OCI-LY3 (cell line): Measurements from ENCODE around the gene ACP7.

Experiments
- EZH2phosphoT487 ChIP-seq: fragments of 200-600 bp; shearing (Covaris generic); IDR thresholded peaks from 2 replicates; pipeline ENCODE4 v1.6.1; 2018; ENCODE audit warnings: antibody characterized with exemption, mixed run types, low read depth
- TF ChIP-seq, protein P1 (sequence below): fragments of 200-600, 300-600 bp; sonication (generic); IDR thresholded peaks from 2 replicates; pipeline ENCODE4 v1.5.1; 2014; ENCODE audit warnings: antibody characterized with exemption, low read length, low read depth

DNA sequence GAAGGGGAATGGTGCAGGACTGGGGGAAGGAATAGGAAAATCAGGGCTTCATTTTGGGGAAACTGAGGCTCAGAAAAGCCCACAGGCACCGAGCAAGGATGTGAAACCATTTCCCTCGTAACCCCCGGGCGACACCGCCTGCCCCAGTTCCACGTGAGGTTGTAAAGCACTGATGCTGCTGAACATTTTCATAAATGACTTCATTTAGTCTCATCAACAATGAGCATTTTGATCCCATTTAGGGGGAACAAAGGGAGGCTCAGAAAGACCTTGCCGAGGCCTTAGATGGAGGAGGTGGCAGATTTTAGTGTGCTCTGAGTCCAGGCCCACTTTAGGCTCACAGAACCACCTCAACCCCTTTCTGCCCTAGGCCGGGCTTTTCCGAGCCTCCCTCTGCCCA is 31.3 kb upstream of the ACP7 start:
- TF ChIP-seq, protein P1, sequence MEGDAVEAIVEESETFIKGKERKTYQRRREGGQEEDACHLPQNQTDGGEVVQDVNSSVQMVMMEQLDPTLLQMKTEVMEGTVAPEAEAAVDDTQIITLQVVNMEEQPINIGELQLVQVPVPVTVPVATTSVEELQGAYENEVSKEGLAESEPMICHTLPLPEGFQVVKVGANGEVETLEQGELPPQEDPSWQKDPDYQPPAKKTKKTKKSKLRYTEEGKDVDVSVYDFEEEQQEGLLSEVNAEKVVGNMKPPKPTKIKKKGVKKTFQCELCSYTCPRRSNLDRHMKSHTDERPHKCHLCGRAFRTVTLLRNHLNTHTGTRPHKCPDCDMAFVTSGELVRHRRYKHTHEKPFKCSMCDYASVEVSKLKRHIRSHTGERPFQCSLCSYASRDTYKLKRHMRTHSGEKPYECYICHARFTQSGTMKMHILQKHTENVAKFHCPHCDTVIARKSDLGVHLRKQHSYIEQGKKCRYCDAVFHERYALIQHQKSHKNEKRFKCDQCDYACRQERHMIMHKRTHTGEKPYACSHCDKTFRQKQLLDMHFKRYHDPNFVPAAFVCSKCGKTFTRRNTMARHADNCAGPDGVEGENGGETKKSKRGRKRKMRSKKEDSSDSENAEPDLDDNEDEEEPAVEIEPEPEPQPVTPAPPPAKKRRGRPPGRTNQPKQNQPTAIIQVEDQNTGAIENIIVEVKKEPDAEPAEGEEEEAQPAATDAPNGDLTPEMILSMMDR: no peak
- TF ChIP-seq EZH2phosphoT487: no peak
